ENCODE measurements around the gene JPH4.
A peak's percentile ranks its signal among the peaks of the same experiment; 100 is the strongest.
"Not testable (repeated sequence)": the region's sequence is repeated elsewhere in the genome, so short reads cannot be mapped to it uniquely, and the experiment has no call there.

The JPH4 gene

GRCh38 chr14:23589606-23590005 lies 11.0 kb upstream of the JPH4 start:
- H3K79me2 ChIP-seq (ENCODE audit: control insufficient read depth, low read length) = no peaks in the 10 kb centered on the region
- H3F3A ChIP-seq (ENCODE audit: control insufficient read depth, insufficient read depth) = no peaks in the 10 kb centered on the region
- H3K27me3 ChIP-seq (ENCODE audit: control insufficient read depth, low read length) = no peaks in the 10 kb centered on the region
- no peaks in the 10 kb centered on the region for H4K20me1 ChIP-seq (ENCODE audit: control insufficient read depth, insufficient read depth, low read depth, low read length)
- peaks cover 5% of the 10 kb centered on the region for H3K4me1 ChIP-seq (ENCODE audit: control insufficient read depth, low read length)
- H3K4me2 ChIP-seq (ENCODE audit: low read length) = no peak overlapping the region
- no peaks in the 10 kb centered on the region for H3K36me3 ChIP-seq (ENCODE audit: control insufficient read depth, low read length)
- TF ChIP-seq EZH2phosphoT487 (IDR thresholded peaks at IDR 0.05; ENCODE audit: borderline replicate concordance, low read length) (no peak), CTCF (IDR thresholded peaks at IDR 0.05; ENCODE audit: low read depth, low read length, poor library complexity, severe bottlenecking) (no peak)
- no peak overlapping the region for H3K27ac ChIP-seq (ENCODE audit: low read depth, low read length)
- no peaks in the 10 kb centered on the region for H3K9me2 ChIP-seq (replicated peaks; ENCODE audit: control insufficient read depth, low read length)
- no peaks in the 10 kb centered on the region for H3K9me3 ChIP-seq (ENCODE audit: control insufficient read depth, insufficient read depth, low read length)
- H3K4me3 ChIP-seq (ENCODE audit: low read length) = no peak overlapping the region

GRCh38 chr14:23588884-23589598 lies 10.5 kb upstream of the JPH4 start:
- no peaks in the 10 kb centered on the region for H3K27me3 ChIP-seq (ENCODE audit: control insufficient read depth, low read length)
- no peaks in the 10 kb centered on the region for H3K9me3 ChIP-seq (ENCODE audit: control insufficient read depth, insufficient read depth, low read length)
- no peaks in the 10 kb centered on the region for H3F3A ChIP-seq (ENCODE audit: control insufficient read depth, insufficient read depth)
- no peaks in the 10 kb centered on the region for H4K20me1 ChIP-seq (ENCODE audit: control insufficient read depth, insufficient read depth, low read depth, low read length)
- H3K4me1 ChIP-seq (ENCODE audit: control insufficient read depth, low read length) = peaks cover 5% of the 10 kb centered on the region
- no peaks in the 10 kb centered on the region for H3K9me2 ChIP-seq (replicated peaks; ENCODE audit: control insufficient read depth, low read length)
- H3K36me3 ChIP-seq (ENCODE audit: control insufficient read depth, low read length) = no peaks in the 10 kb centered on the region
- H3K27ac ChIP-seq (ENCODE audit: low read depth, low read length) = no peak overlapping the region
- H3K4me3 ChIP-seq (ENCODE audit: low read length) = no peak overlapping the region
- TF ChIP-seq EZH2phosphoT487 (IDR thresholded peaks at IDR 0.05; ENCODE audit: borderline replicate concordance, low read length) (no peak), CTCF (IDR thresholded peaks at IDR 0.05; ENCODE audit: low read depth, low read length, poor library complexity, severe bottlenecking) (peak; percentile 82)
- no peak overlapping the region; the same call in 1 of the 2 replicates for H3K4me2 ChIP-seq (ENCODE audit: low read length)
- H3K79me2 ChIP-seq (ENCODE audit: control insufficient read depth, low read length) = no peaks in the 10 kb centered on the region

- H3F3A ChIP-seq (ENCODE audit: control insufficient read depth, insufficient read depth); H3K4me3 ChIP-seq (ENCODE audit: low read length); H3K27ac ChIP-seq (ENCODE audit: low read depth, low read length); H3K27me3 ChIP-seq (ENCODE audit: control insufficient read depth, low read length); H3K9me3 ChIP-seq (ENCODE audit: control insufficient read depth, insufficient read depth, low read length); H3K9me2 ChIP-seq (replicated peaks; ENCODE audit: control insufficient read depth, low read length); H3K79me2 ChIP-seq (ENCODE audit: control insufficient read depth, low read length); H3K4me2 ChIP-seq (ENCODE audit: low read length); H3K4me1 ChIP-seq (ENCODE audit: control insufficient read depth, low read length); H3K36me3 ChIP-seq (ENCODE audit: control insufficient read depth, low read length); H4K20me1 ChIP-seq (ENCODE audit: control insufficient read depth, insufficient read depth, low read depth, low read length): not testable (repeated sequence)
Observed at GRCh38 chr14:23584527-23585203, 6.1 kb upstream of the JPH4 start.

- not testable (repeated sequence) for H3K4me2 ChIP-seq (ENCODE audit: low read length); H3F3A ChIP-seq (ENCODE audit: control insufficient read depth, insufficient read depth)
Observed at GRCh38 chr14:23583761-23584526, 5.4 kb upstream of the JPH4 start.

More at GRCh38 chr14:23583761-23584526, 5.4 kb upstream of the JPH4 start:
- H3K9me3 ChIP-seq (ENCODE audit: control insufficient read depth, insufficient read depth, low read length); H4K20me1 ChIP-seq (ENCODE audit: control insufficient read depth, insufficient read depth, low read depth, low read length); H3K9me2 ChIP-seq (replicated peaks; ENCODE audit: control insufficient read depth, low read length); H3K4me1 ChIP-seq (ENCODE audit: control insufficient read depth, low read length); H3K36me3 ChIP-seq (ENCODE audit: control insufficient read depth, low read length); H3K27me3 ChIP-seq (ENCODE audit: control insufficient read depth, low read length); H3K79me2 ChIP-seq (ENCODE audit: control insufficient read depth, low read length); H3K4me3 ChIP-seq (ENCODE audit: low read length); H3K27ac ChIP-seq (ENCODE audit: low read depth, low read length): not testable (repeated sequence)
